Hematopoietic multipotent progenitor cell treated with erythropoietin and hydrocortisone succinate and interleukin-3 and kit ligand, for 17 days (in vitro differentiated cells): ENCODE data around the gene PRND.
"Not testable (repeated sequence)": the region's sequence is repeated elsewhere in the genome, so short reads cannot be mapped to it uniquely, and the experiment has no call there.

Source experiments
- DNase-seq: peaks from one replicate; pipeline ENCODE4 v3.0.0-alpha.2; 2015; ENCODE audit warnings: low spot score

The PRND gene

GRCh38 chr20:4721719-4722118 is at the start of gene PRND:
Gene PRND (plus strand): TSS chr20:4721909. CDS start chr20:4724552, 2,643 bp downstream.
- DNase-seq = no peak

- no peak for DNase-seq
These were observed 48.8 kb upstream of the PRND start for GRCh38 chr20:4672948-4673347.

- DNase-seq = peak; percentile 49
These were observed 48.2 kb upstream of the PRND start for GRCh38 chr20:4673371-4674001.

- no peak for DNase-seq
These were observed 47.0 kb upstream of the PRND start for GRCh38 chr20:4674672-4675071.

GRCh38 chr20:4677846-4678245 is 43.9 kb upstream of the PRND start:
- no peak for DNase-seq

- DNase-seq = no peak
These were observed 40.3 kb upstream of the PRND start for GRCh38 chr20:4681401-4681800.

- DNase-seq = no peak
These were observed 39.7 kb upstream of the PRND start for GRCh38 chr20:4681991-4682401.

GRCh38 chr20:4682682-4683081 is 39.0 kb upstream of the PRND start:
- no peak for DNase-seq

GRCh38 chr20:4683261-4683660 is 38.4 kb upstream of the PRND start:
- DNase-seq = no peak

GRCh38 chr20:4684837-4685413 is 36.8 kb upstream of the PRND start:
- DNase-seq = no peak

- DNase-seq = no peak
These were observed 35.8 kb upstream of the PRND start for GRCh38 chr20:4685923-4686221.

- no peak for DNase-seq
These were observed 33.4 kb upstream of the PRND start for GRCh38 chr20:4688305-4688704.

- DNase-seq = no peak
These were observed 32.5 kb upstream of the PRND start for GRCh38 chr20:4689220-4689619.

GRCh38 chr20:4691753-4692152 is 30.0 kb upstream of the PRND start:
- no peak for DNase-seq

- DNase-seq = no peak
These were observed 27.6 kb upstream of the PRND start for GRCh38 chr20:4694076-4694475.

GRCh38 chr20:4697189-4697830 is 24.4 kb upstream of the PRND start:
- DNase-seq = no peak

GRCh38 chr20:4697831-4698221 is 23.9 kb upstream of the PRND start:
- no peak for DNase-seq

GRCh38 chr20:4699216-4699615 is 22.5 kb upstream of the PRND start:
- DNase-seq = no peak

GRCh38 chr20:4699957-4700356 is 21.8 kb upstream of the PRND start:
- no peak for DNase-seq

- no peak for DNase-seq
These were observed 19.0 kb upstream of the PRND start for GRCh38 chr20:4702562-4703280.

GRCh38 chr20:4703281-4703676 is 18.4 kb upstream of the PRND start:
- DNase-seq = no peak

- DNase-seq = not testable (repeated sequence)
These were observed 14.8 kb upstream of the PRND start for GRCh38 chr20:4706941-4707340.

- DNase-seq = no peak
These were observed 13.7 kb upstream of the PRND start for GRCh38 chr20:4708036-4708435.
